Bronchial smooth muscle cell (primary cell): ENCODE measurements around the gene TAF11L13. TPM values are rescaled to one million over a fixed set of nuclear protein-coding genes. Genes with fewer than 3 reads are reported as not detected.

ENCODE experiments used
- total RNA-seq: library from RNA; depleted of rRNA; stranded (reverse); fragments of >200 nt; gene quantifications from 2 replicates; pipeline ENCODE4 v1.2.1, GENCODE V29; 2014

TAF11L13 gene
- total RNA-seq, result not detected in 2 replicates

GRCh38 chr5:17631788-17632187 is at the start of gene TAF11L13:
Gene TAF11L13 (plus strand): TSS chr5:17632088.

GRCh38 chr5:17585658-17586057 is 46.2 kb upstream of the TAF11L13 start, which contains the start of gene TAF11L7:
Gene TAF11L7 (minus strand): TSS chr5:17585758.

GRCh38 chr5:17590860-17591259 is 41.0 kb upstream of the TAF11L13 start, which contains the start of gene TAF11L8:
Gene TAF11L8 (minus strand): TSS chr5:17590960.

DNA sequence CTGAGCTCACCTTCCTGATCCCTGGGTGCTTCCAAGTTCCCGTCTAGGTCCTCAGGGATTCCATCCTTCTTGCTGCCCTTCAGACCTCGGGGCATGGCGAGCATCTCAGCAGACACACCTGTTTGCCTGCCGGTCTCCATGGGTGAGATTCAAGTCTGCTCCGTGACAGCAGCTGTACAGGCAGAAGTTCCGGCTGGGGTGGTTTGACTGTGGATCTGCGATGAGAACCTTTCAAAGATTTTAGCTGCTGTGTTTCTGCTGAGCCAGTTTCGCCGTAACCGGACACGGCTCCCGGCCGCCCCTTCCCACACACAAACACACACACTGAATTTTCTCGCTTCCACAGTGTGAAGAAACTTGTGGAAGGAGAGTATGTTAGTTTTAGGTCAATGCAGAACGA is 37.6 kb upstream of the TAF11L13 start, which contains the start of gene TAF11L9:
Gene TAF11L9, minus strand, starts transcription at position 140 of the 400 bp plus-strand sequence.

GRCh38 chr5:17597728-17598127 is 34.2 kb upstream of the TAF11L13 start, which contains the start of gene TAF11L10:
Gene TAF11L10 (minus strand): TSS chr5:17597828.

GRCh38 chr5:17603880-17604279 is 28.0 kb upstream of the TAF11L13 start, which contains the start of gene TAF11L11:
Gene TAF11L11 (plus strand): TSS chr5:17604183.

DNA sequence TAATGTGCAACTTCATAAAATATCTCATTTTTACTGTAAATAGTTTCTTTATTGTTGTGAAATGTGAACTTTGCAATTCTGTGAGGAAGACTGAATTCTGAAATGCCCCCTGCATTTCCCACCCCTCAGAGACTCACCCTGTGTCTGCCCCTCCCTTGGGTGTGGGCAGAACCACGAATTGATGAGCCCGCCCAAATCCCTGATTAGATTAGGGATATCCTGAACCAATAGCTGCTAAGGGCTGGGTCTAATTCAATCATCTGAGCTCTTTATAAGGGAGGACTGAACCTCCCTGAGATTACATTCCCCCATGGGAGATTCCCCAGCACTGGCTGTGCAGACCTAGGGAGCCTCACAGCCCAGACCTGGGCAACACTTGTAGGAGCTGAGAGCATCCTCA is 21.8 kb upstream of the TAF11L13 start, which contains the start of gene TAF11L12:
Gene TAF11L12, plus strand, starts transcription at position 301 of the 400 bp plus-strand sequence.

DNA sequence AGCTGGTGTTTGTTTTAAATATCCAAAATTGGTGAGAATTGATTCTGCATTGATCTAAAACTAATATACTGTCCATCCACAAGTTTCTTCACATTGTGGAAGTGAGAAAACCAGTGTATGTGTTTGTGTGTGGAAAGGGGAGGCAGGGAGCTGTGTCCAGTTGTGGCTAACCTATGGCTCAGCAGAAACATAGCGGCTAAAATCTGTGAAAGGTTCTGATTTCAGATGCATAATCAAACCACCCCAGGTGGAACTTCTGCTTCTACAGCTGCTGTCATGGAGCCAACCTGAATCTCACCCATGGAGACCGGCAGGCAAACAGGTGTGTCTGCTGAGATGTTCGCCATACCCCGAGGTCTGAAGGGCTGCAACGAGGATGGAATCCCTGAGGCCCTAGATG is 2.3 kb downstream of the TAF11L13 start, which contains the start of gene TAF11L14:
Gene TAF11L14, plus strand, starts transcription at position 301 of the 400 bp plus-strand sequence.

Other genes starting within 250 kb of the TAF11L13 start
- not detected in 2 replicates for gene TAF11L2, start 133.9 kb upstream of the TAF11L13 start, total RNA-seq
- not detected in 2 replicates for gene TAF11L3, start 113.7 kb upstream of the TAF11L13 start, total RNA-seq
- not detected in 2 replicates for gene TAF11L4, start 110.3 kb upstream of the TAF11L13 start, total RNA-seq
- not detected in 2 replicates for gene TAF11L5, start 106.9 kb upstream of the TAF11L13 start, total RNA-seq
- not detected in 2 replicates for gene TAF11L6, start 103.4 kb upstream of the TAF11L13 start, total RNA-seq
- not detected in 2 replicates for gene TAF11L7, start 46.3 kb upstream of the TAF11L13 start, total RNA-seq
- gene TAF11L8, start 41.1 kb upstream of the TAF11L13 start, total RNA-seq, result not detected in 2 replicates
- gene TAF11L9, start 37.7 kb upstream of the TAF11L13 start, total RNA-seq, result not detected in 2 replicates
- gene TAF11L10, start 34.3 kb upstream of the TAF11L13 start, total RNA-seq, result not detected in 2 replicates
- gene TAF11L11, start 27.9 kb upstream of the TAF11L13 start, total RNA-seq, result not detected in 2 replicates
- gene TAF11L12, start 21.7 kb upstream of the TAF11L13 start, total RNA-seq, result not detected in 2 replicates
- gene TAF11L14, start 2.4 kb downstream of the TAF11L13 start, total RNA-seq, result not detected in 2 replicates